SK-N-SH treated with all-trans-retinoic acid at 6 μM for 48 hours (cell line): ENCODE results near the gene AMN.

Experiments used
- ATAC-seq: fragments of 200-7000 bp; cut with Tn5 transposase; 3 replicates; pipeline ENCODE4 v1.9.1; 2020; ENCODE audit warnings: mild to moderate bottlenecking, moderate library complexity
- ARNTL ChIP-seq: fragments of 450-650 bp; formaldehyde crosslinking; IDR thresholded peaks from 2 replicates; pipeline ENCODE4 v1.5.0; 2020; ENCODE audit warnings: low read depth, mild to moderate bottlenecking, moderate library complexity, borderline replicate concordance
- BACH2 ChIP-seq: fragments of 250-450 bp; sonication (Bioruptor Pico); IDR thresholded peaks from 2 replicates; pipeline ENCODE4 v1.9.0; 2021; ENCODE audit warnings: mild to moderate bottlenecking, borderline replicate concordance
- CSRNP3 ChIP-seq: fragments of 250-450 bp; sonication (Bioruptor Pico); IDR thresholded peaks from 2 replicates; pipeline ENCODE4 v1.5.1; 2021; ENCODE audit warnings: mild to moderate bottlenecking, moderate library complexity
- ESRRG ChIP-seq: fragments of 250-450 bp; sonication (Bioruptor Pico); IDR thresholded peaks from 2 replicates; pipeline ENCODE4 v1.6.1; 2021; ENCODE audit warnings: mild to moderate bottlenecking
- GLIS3 ChIP-seq: fragments of 250-450 bp; sonication (Bioruptor Pico); IDR thresholded peaks from 2 replicates; pipeline ENCODE4 v1.5.0; 2020; ENCODE audit warnings: mild to moderate bottlenecking, moderate library complexity
- ISL1 ChIP-seq: fragments of 250-450 bp; sonication (Bioruptor Pico); IDR thresholded peaks from 2 replicates; pipeline ENCODE4 v2.1.2; 2022; ENCODE audit warnings: mild to moderate bottlenecking, moderate library complexity
- OSR1 ChIP-seq: fragments of 250-450 bp; sonication (Bioruptor Pico); IDR thresholded peaks from 2 replicates; pipeline ENCODE4 v1.8.0; 2022; ENCODE audit warnings: moderate library complexity, mild to moderate bottlenecking, inconsistent platforms
- PATZ1 ChIP-seq: fragments of 250-450 bp; sonication (Bioruptor Pico); IDR thresholded peaks from 2 replicates; pipeline ENCODE4 v1.8.0; 2020; ENCODE audit warnings: mild to moderate bottlenecking, moderate library complexity, borderline replicate concordance
- POU6F1 ChIP-seq: fragments of 250-450 bp; sonication (Bioruptor Pico); IDR thresholded peaks from 2 replicates; pipeline ENCODE4 v1.8.0; 2021; ENCODE audit warnings: low read depth, mild to moderate bottlenecking, moderate library complexity, borderline replicate concordance
- RARB ChIP-seq: fragments of 250-450 bp; sonication (Bioruptor Pico); IDR thresholded peaks from 2 replicates; pipeline ENCODE4 v1.8.0; 2021; ENCODE audit warnings: mild to moderate bottlenecking, moderate library complexity
- SNAI2 ChIP-seq: fragments of 250-450 bp; sonication (Bioruptor Pico); IDR thresholded peaks from 2 replicates; pipeline ENCODE4 v1.5.0; 2020; ENCODE audit warnings: mild to moderate bottlenecking, moderate library complexity
- TCF4 ChIP-seq: fragments of 250-450 bp; sonication (Bioruptor Pico); IDR thresholded peaks from 2 replicates; pipeline ENCODE4 v1.8.0; 2021; ENCODE audit warnings: mild to moderate bottlenecking, moderate library complexity, borderline replicate concordance
- TOX ChIP-seq: fragments of 250-450 bp; sonication (Bioruptor Pico); IDR thresholded peaks from 2 replicates; pipeline ENCODE4 v1.8.0; 2021; ENCODE audit warnings: mild to moderate bottlenecking, moderate library complexity, borderline replicate concordance
- ZFP3 ChIP-seq: fragments of 250-450 bp; sonication (Bioruptor Pico); IDR thresholded peaks from 2 replicates; pipeline ENCODE4 v1.5.0; 2020; ENCODE audit warnings: mild to moderate bottlenecking, moderate library complexity
- ZFP30 ChIP-seq: fragments of 450-650 bp; formaldehyde crosslinking; IDR thresholded peaks from 2 replicates; pipeline ENCODE4 v1.5.0; 2022; ENCODE audit warnings: mild to moderate bottlenecking, moderate library complexity
- ZNF565 ChIP-seq: fragments of 450-650 bp; formaldehyde crosslinking; conservative IDR thresholded peaks from 2 replicates; pipeline ENCODE4 v1.5.0; 2020; ENCODE audit warnings: low read depth, mild to moderate bottlenecking, moderate library complexity
- ZNF70 ChIP-seq: fragments of 450-650 bp; formaldehyde crosslinking; IDR thresholded peaks from 2 replicates; pipeline ENCODE4 v1.5.0; 2020; ENCODE audit warnings: mild to moderate bottlenecking, moderate library complexity
- TF ChIP-seq, protein P1 (sequence below): fragments of 250-450 bp; sonication (Bioruptor Pico); IDR thresholded peaks from 2 replicates; pipeline ENCODE4 v1.5.1; 2020; ENCODE audit warnings: low read depth, mild to moderate bottlenecking, moderate library complexity
- TF ChIP-seq, protein P2 (sequence below): fragments of 250-450 bp; sonication (Bioruptor Pico); IDR thresholded peaks from 2 replicates; pipeline ENCODE4 v1.5.0; 2020; ENCODE audit warnings: mild to moderate bottlenecking, moderate library complexity

AMN gene

DNA sequence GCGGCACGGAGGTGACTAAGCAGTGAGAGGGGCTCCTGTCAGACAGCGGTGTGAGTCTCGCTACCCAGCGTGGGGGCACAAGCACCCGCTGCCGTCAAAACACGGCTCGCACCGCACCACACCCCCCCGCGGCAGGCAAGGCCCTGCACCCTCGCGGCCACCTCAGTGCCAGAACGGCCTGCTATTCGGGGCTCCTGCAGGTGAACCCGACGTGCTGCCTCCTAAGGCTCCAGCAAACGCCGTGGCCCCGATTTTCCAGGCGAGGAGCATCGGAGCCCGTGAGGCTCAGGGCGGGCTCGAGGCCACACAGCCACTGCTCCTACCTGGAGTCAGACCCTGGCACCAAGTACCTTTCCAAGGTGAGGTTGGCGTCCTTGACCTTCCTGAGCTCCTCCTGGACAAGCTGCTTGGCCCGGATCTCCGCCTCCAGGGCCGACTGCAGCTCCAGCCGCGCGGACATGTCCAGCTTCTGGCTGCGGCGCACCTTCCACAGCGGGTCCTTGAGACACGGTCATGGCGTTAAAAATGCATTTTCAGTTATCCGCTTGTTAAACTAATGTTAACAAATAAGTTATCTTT lies 41.8 kb downstream of the AMN start (continued):
- TF ChIP-seq, protein P1, sequence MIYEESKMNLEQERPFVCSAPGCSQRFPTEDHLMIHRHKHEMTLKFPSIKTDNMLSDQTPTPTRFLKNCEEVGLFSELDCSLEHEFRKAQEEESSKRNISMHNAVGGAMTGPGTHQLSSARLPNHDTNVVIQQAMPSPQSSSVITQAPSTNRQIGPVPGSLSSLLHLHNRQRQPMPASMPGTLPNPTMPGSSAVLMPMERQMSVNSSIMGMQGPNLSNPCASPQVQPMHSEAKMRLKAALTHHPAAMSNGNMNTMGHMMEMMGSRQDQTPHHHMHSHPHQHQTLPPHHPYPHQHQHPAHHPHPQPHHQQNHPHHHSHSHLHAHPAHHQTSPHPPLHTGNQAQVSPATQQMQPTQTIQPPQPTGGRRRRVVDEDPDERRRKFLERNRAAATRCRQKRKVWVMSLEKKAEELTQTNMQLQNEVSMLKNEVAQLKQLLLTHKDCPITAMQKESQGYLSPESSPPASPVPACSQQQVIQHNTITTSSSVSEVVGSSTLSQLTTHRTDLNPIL, result no peak
- no peak for TF ChIP-seq ESRRG (CRISPR knock-in tag)
- no peak for TF ChIP-seq BACH2
- no peak for TF ChIP-seq SNAI2
- no peak for TF ChIP-seq ZNF70 (CRISPR knock-in tag)
- TF ChIP-seq TOX (CRISPR knock-in tag), result no peak
- no peak for TF ChIP-seq ARNTL (CRISPR knock-in tag)
- no peak for TF ChIP-seq ZFP3
- no peak for TF ChIP-seq ZFP30 (CRISPR knock-in tag)

GRCh38 chr14:102965282-102965681 lies 42.8 kb downstream of the AMN start:
- TF ChIP-seq, protein P1, result no peak
- TF ChIP-seq CSRNP3 (CRISPR knock-in tag) (no peak), TCF4 (CRISPR knock-in tag) (no peak), PATZ1 (CRISPR knock-in tag) (no peak), TOX (CRISPR knock-in tag) (no peak), ESRRG (CRISPR knock-in tag) (no peak), ARNTL (CRISPR knock-in tag) (no peak), ZFP30 (CRISPR knock-in tag) (no peak), ZNF565 (CRISPR knock-in tag) (no peak), POU6F1 (CRISPR knock-in tag) (no peak), ZFP3 (no peak), RARB (CRISPR knock-in tag) (no peak), GLIS3 (no peak), ISL1 (CRISPR knock-in tag) (no peak), OSR1 (CRISPR knock-in tag) (no peak)
- TF ChIP-seq, protein P2, sequence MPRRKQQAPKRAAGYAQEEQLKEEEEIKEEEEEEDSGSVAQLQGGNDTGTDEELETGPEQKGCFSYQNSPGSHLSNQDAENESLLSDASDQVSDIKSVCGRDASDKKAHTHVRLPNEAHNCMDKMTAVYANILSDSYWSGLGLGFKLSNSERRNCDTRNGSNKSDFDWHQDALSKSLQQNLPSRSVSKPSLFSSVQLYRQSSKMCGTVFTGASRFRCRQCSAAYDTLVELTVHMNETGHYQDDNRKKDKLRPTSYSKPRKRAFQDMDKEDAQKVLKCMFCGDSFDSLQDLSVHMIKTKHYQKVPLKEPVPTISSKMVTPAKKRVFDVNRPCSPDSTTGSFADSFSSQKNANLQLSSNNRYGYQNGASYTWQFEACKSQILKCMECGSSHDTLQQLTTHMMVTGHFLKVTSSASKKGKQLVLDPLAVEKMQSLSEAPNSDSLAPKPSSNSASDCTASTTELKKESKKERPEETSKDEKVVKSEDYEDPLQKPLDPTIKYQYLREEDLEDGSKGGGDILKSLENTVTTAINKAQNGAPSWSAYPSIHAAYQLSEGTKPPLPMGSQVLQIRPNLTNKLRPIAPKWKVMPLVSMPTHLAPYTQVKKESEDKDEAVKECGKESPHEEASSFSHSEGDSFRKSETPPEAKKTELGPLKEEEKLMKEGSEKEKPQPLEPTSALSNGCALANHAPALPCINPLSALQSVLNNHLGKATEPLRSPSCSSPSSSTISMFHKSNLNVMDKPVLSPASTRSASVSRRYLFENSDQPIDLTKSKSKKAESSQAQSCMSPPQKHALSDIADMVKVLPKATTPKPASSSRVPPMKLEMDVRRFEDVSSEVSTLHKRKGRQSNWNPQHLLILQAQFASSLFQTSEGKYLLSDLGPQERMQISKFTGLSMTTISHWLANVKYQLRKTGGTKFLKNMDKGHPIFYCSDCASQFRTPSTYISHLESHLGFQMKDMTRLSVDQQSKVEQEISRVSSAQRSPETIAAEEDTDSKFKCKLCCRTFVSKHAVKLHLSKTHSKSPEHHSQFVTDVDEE (CRISPR knock-in tag), result no peak
- TF ChIP-seq, all 23 proteins: peak for 0
- ATAC-seq, result no peak
